Activated CD8-positive, alpha-beta T cell treated with anti-CD3 and anti-CD28 coated beads for 36 hours (primary cell): ENCODE data around the gene SPPL2B. TPM values are rescaled to one million over a fixed set of nuclear protein-coding genes. Genes with fewer than 3 reads are reported as not detected.

Source experiments
- ATAC-seq: fragments of 200-7000 bp; cut with Tn5 transposase; one replicate; pipeline ENCODE4 v1.10.0; 2021; ENCODE audit warnings: mild to moderate bottlenecking, moderate library complexity
- CTCF ChIA-PET: fragments of 350-600 bp; sonication (Branson Sonifier 250); formaldehyde crosslinking; loops from one replicate; lab custom pipeline; 2021; ENCODE audit warnings: antibody characterized with exemption; lab: Charles Lee
- POLR2A ChIA-PET: fragments of 350-600 bp; sonication (Branson Sonifier 250); formaldehyde crosslinking; loops from one replicate; lab custom pipeline; 2021; ENCODE audit warnings: antibody characterized with exemption; lab: Charles Lee
- DNase-seq: peaks from one replicate; pipeline ENCODE4 v3.0.0-alpha.2; 2020
- H3K27ac Mint-ChIP-seq: one replicate; pipeline ENCODE4 v1.8.0; 2021; ENCODE audit warnings: mild to moderate bottlenecking, mixed read lengths
- H3K27me3 Mint-ChIP-seq: one replicate; pipeline ENCODE4 v1.8.0; 2021; ENCODE audit warnings: mixed read lengths
- H3K36me3 Mint-ChIP-seq: one replicate; pipeline ENCODE4 v1.8.0; 2021; ENCODE audit warnings: low read depth, mixed read lengths
- H3K4me1 Mint-ChIP-seq: one replicate; pipeline ENCODE4 v1.8.0; 2021; ENCODE audit warnings: low read depth, mixed read lengths
- H3K4me3 Mint-ChIP-seq: one replicate; pipeline ENCODE4 v1.8.0; 2021; ENCODE audit warnings: mild to moderate bottlenecking, moderate library complexity, mixed read lengths
- H3K9me3 Mint-ChIP-seq: one replicate; pipeline ENCODE4 v1.8.0; 2021; ENCODE audit warnings: mixed read lengths
- CTCF ChIP-seq: fragments of 200-600 bp; IDR thresholded peaks from one replicate; pipeline ENCODE4 v1.8.0; 2022; ENCODE audit warnings: antibody characterized with exemption, mild to moderate bottlenecking
- intact Hi-C: fragments of 100-400 bp; cut with micrococcal nuclease; formaldehyde crosslinking; loops from one replicate; pipeline ENCODE4 v1.10.0; 2022
- total RNA-seq, 2 experiments: library from RNA; stranded (reverse); gene quantifications; one replicate each; pipeline ENCODE4 v1.2.3, GENCODE V29; 2021

SPPL2B gene
- total RNA-seq, 2 experiments from 2014 or later, result 52.8 to 54.3 TPM

- H3K27ac Mint-ChIP-seq, result no peak overlapping the region
- no peak for TF ChIP-seq CTCF
- DNase-seq, result no peak
- no peaks in the 10 kb centered on the region for H3K27me3 Mint-ChIP-seq
- H3K4me3 Mint-ChIP-seq, result no peak overlapping the region
- no peaks in the 10 kb centered on the region for H3K4me1 Mint-ChIP-seq
- H3K36me3 Mint-ChIP-seq, result no peaks in the 10 kb centered on the region
- no peaks in the 10 kb centered on the region for H3K9me3 Mint-ChIP-seq
- CTCF ChIA-PET, result no interaction called here
- ATAC-seq, result no peak
- intact Hi-C loops, result no loop called here
- POLR2A ChIA-PET, result no interaction called here
Measured at GRCh38 chr19:2341982-2342381, 13.5 kb downstream of the SPPL2B start.

- H3K36me3 Mint-ChIP-seq, result no peaks in the 10 kb centered on the region
- intact Hi-C loops, result no loop called here
Measured at GRCh38 chr19:2342656-2343288, 14.3 kb downstream of the SPPL2B start.

GRCh38 chr19:2343289-2343982 lies 15.0 kb downstream of the SPPL2B start:
- no peaks in the 10 kb centered on the region for H3K36me3 Mint-ChIP-seq
- no peaks in the 10 kb centered on the region for H3K27me3 Mint-ChIP-seq
- POLR2A ChIA-PET, result no interaction called here
- no peak for ATAC-seq
- CTCF ChIA-PET, result no interaction called here
- H3K4me3 Mint-ChIP-seq, result no peak overlapping the region
- no peaks in the 10 kb centered on the region for H3K4me1 Mint-ChIP-seq
- no peak for DNase-seq
- intact Hi-C loops, result no loop called here
- TF ChIP-seq CTCF, result no peak
- no peaks in the 10 kb centered on the region for H3K9me3 Mint-ChIP-seq
- H3K27ac Mint-ChIP-seq, result no peak overlapping the region

More at GRCh38 chr19:2342656-2343288, 14.3 kb downstream of the SPPL2B start:
- H3K27ac Mint-ChIP-seq, result no peak overlapping the region
- ATAC-seq, result no peak
- no peaks in the 10 kb centered on the region for H3K4me1 Mint-ChIP-seq
- no peaks in the 10 kb centered on the region for H3K9me3 Mint-ChIP-seq
- H3K27me3 Mint-ChIP-seq, result no peaks in the 10 kb centered on the region
- DNase-seq, result no peak
- TF ChIP-seq CTCF, result no peak
- CTCF ChIA-PET, result no interaction called here
- POLR2A ChIA-PET, result no interaction called here
- H3K4me3 Mint-ChIP-seq, result no peak overlapping the region

- ChIA-PET CTCF (no interaction called here), POLR2A (no interaction called here)
- Mint-ChIP-seq H3K27ac (no peak overlapping the region), H3K27me3 (no peaks in the 10 kb centered on the region), H3K4me1 (no peaks in the 10 kb centered on the region), H3K4me3 (no peak overlapping the region), H3K9me3 (no peaks in the 10 kb centered on the region), H3K36me3 (no peaks in the 10 kb centered on the region)
- DNase-seq, result no peak
- no peak for ATAC-seq
- TF ChIP-seq CTCF, result no peak
- intact Hi-C loops, result no loop called here
Measured at GRCh38 chr19:2344381-2344870, 15.9 kb downstream of the SPPL2B start.

GRCh38 chr19:2345076-2345475 lies 16.6 kb downstream of the SPPL2B start:
- TF ChIP-seq CTCF, result no peak
- H3K9me3 Mint-ChIP-seq, result no peaks in the 10 kb centered on the region
- CTCF ChIA-PET, result no interaction called here
- H3K4me3 Mint-ChIP-seq, result no peak overlapping the region
- H3K4me1 Mint-ChIP-seq, result no peaks in the 10 kb centered on the region
- ATAC-seq (no peak), DNase-seq (no peak)
- intact Hi-C loops, result no loop called here
- H3K27me3 Mint-ChIP-seq, result no peaks in the 10 kb centered on the region
- no peaks in the 10 kb centered on the region for H3K36me3 Mint-ChIP-seq
- no peak overlapping the region for H3K27ac Mint-ChIP-seq
- POLR2A ChIA-PET, result no interaction called here
